ENCODE measurements around the gene SRMS.
"Not testable (repeated sequence)": the region's sequence is repeated elsewhere in the genome, so short reads cannot be mapped to it uniquely, and the experiment has no call there.

The SRMS gene

GRCh38 chr20:63578224-63579016 lies 30.9 kb upstream of the SRMS start:
- DNase-seq: no peak

GRCh38 chr20:63577317-63577894 lies 29.9 kb upstream of the SRMS start:
- DNase-seq: no peak

GRCh38 chr20:63576311-63576710 lies 28.8 kb upstream of the SRMS start:
- DNase-seq: no peak

- DNase-seq: no peak
These were observed 27.5 kb upstream of the SRMS start for GRCh38 chr20:63574829-63575743.

GRCh38 chr20:63574156-63574828 lies 26.7 kb upstream of the SRMS start, which contains the start of gene HELZ2:
Gene HELZ2, minus strand, starts transcription at chr20:63574239. Its CDS starts 1,854 bp downstream, at chr20:63572385.
- DNase-seq: peak; percentile 67

- DNase-seq: peak; percentile 41
These were observed 26.1 kb upstream of the SRMS start for GRCh38 chr20:63573647-63574131.

- no peak for DNase-seq
These were observed 25.5 kb upstream of the SRMS start for GRCh38 chr20:63572788-63573646.

- DNase-seq: no peak
These were observed 24.7 kb upstream of the SRMS start for GRCh38 chr20:63572071-63572787.

GRCh38 chr20:63571087-63571478 lies 23.5 kb upstream of the SRMS start:
- DNase-seq: not testable (repeated sequence)

- no peak for DNase-seq
These were observed 22.9 kb upstream of the SRMS start for GRCh38 chr20:63570281-63571086.

- no peak for DNase-seq
These were observed 21.7 kb upstream of the SRMS start for GRCh38 chr20:63568986-63569949.

GRCh38 chr20:63568170-63568981 lies 20.8 kb upstream of the SRMS start:
- no peak for DNase-seq

- DNase-seq: no peak
These were observed 20.0 kb upstream of the SRMS start for GRCh38 chr20:63567386-63568169.

- DNase-seq: no peak
These were observed 19.5 kb upstream of the SRMS start for GRCh38 chr20:63567136-63567385.

GRCh38 chr20:63566395-63567135 lies 19.0 kb upstream of the SRMS start:
- DNase-seq: no peak

GRCh38 chr20:63565699-63566335 lies 18.3 kb upstream of the SRMS start:
- no peak for DNase-seq
